Keratinocyte (primary cell): ENCODE measurements around the gene RIPPLY2. TPM values are rescaled to one million over a fixed set of nuclear protein-coding genes. Genes with fewer than 3 reads are reported as not detected.

Experiments
- DNase-seq: peaks from one replicate; pipeline ENCODE4 v3.0.0-alpha.2; 2011; ENCODE audit warnings: low read depth, missing footprints, low spot score
- FAIRE-seq: peaks from 2 replicates; lab custom pipeline; 2011; peaks lifted over from hg19 to GRCh38; lab: Jason Lieb, UNC
- H2AFZ ChIP-seq: 2 replicates; pipeline ENCODE4 v1.6.0; 2012; ENCODE audit warnings: low read length, control low read depth, inconsistent platforms; ENCODE audit not compliant: control insufficient read depth
- H3K27ac ChIP-seq: 2 replicates; pipeline ENCODE4 v1.5.1; 2011; ENCODE audit warnings: low read length; ENCODE audit not compliant: control insufficient read depth, insufficient read depth
- H3K27me3 ChIP-seq: 3 replicates; pipeline ENCODE4 v1.6.0; 2011; ENCODE audit warnings: low read length; ENCODE audit not compliant: control insufficient read depth, insufficient read depth; ENCODE audit errors: extremely low read depth
- H3K36me3 ChIP-seq, 2 experiments: 2 replicates in 1 of 2; 3 replicates in 1 of 2; pipeline ENCODE4 v1.5.1; 2011; ENCODE audit warnings: low read length in 2 of 2, mild to moderate bottlenecking in 1 of 2; ENCODE audit not compliant: control insufficient read depth in 2 of 2, insufficient read depth in 2 of 2; ENCODE audit errors: extremely low read depth in 1 of 2
- H3K4me1 ChIP-seq: 3 replicates; pipeline ENCODE4 v1.5.1; 2011; ENCODE audit warnings: low read length; ENCODE audit not compliant: control insufficient read depth, insufficient read depth; ENCODE audit errors: extremely low read depth
- H3K4me2 ChIP-seq: 3 replicates; pipeline ENCODE4 v1.6.0; 2011; ENCODE audit warnings: low read depth, low read length; ENCODE audit not compliant: control insufficient read depth, insufficient read depth; ENCODE audit errors: extremely low read depth
- H3K4me3 ChIP-seq, 3 experiments: fragments of 200-600 bp in 1 of 3; sonication (generic) in 1 of 3; 2 replicates in 2 of 3; 3 replicates in 1 of 3; pipeline ENCODE4 v1.5.1; 2011 to 2016; ENCODE audit warnings: low read length in 3 of 3, mild to moderate bottlenecking in 3 of 3, control low read depth in 2 of 3, inconsistent platforms in 1 of 3, low read depth in 1 of 3, mixed read lengths in 1 of 3, mixed run types in 1 of 3, moderate library complexity in 1 of 3; ENCODE audit not compliant: control insufficient read depth in 2 of 3, insufficient read depth in 2 of 3; ENCODE audit errors: extremely low read depth in 1 of 3
- H3K79me2 ChIP-seq: 2 replicates; pipeline ENCODE4 v1.6.0; 2012; ENCODE audit warnings: low read length; ENCODE audit not compliant: control insufficient read depth, insufficient read depth
- H3K9ac ChIP-seq: 3 replicates; pipeline ENCODE4 v1.6.0; 2011; ENCODE audit warnings: low read length; ENCODE audit not compliant: control insufficient read depth, insufficient read depth; ENCODE audit errors: extremely low read depth
- H3K9me1 ChIP-seq: 3 replicates; pipeline ENCODE4 v1.6.0; 2011; ENCODE audit warnings: low read length; ENCODE audit not compliant: control insufficient read depth, insufficient read depth; ENCODE audit errors: extremely low read depth
- H3K9me3 ChIP-seq: 2 replicates; pipeline ENCODE4 v1.5.1; 2012; ENCODE audit warnings: low read depth, low read length; ENCODE audit not compliant: control insufficient read depth
- H4K20me1 ChIP-seq: 3 replicates; pipeline ENCODE4 v1.6.0; 2011; ENCODE audit warnings: low read length; ENCODE audit not compliant: control insufficient read depth, insufficient read depth; ENCODE audit errors: extremely low read depth
- EZH2 ChIP-seq: IDR thresholded peaks from one replicate; pipeline ENCODE4 v1.6.1; 2012; ENCODE audit warnings: inconsistent platforms, mild to moderate bottlenecking, low read length, moderate library complexity
- dilution Hi-C: fragments of 300-500 bp; cut with MboI; formaldehyde crosslinking; loops from one replicate; pipeline ENCODE4 v1.7.0; 2020; ENCODE audit warnings: low sequenced_read_pairs; ENCODE audit not compliant: extremely low pct_ligation_motif_present
- polyA plus RNA-seq, 5 experiments: library from polyadenylated mRNA; depleted of rRNA in 3 of 5; stranded (reverse) in 3 of 5; stranded (forward) in 1 of 5; unstranded in 1 of 5; fragments of >200 nt; gene quantifications; 1 replicate in 1 of 5; 2 replicates in 3 of 5; 3 replicates in 1 of 5; pipeline versions ENCODE4 v1.2.1 to v1.2.3, GENCODE V29; 2011 to 2012; ENCODE audit warnings: missing spikeins in 2 of 5, low read depth in 1 of 5, low replicate concordance in 1 of 5
- TF ChIP-seq, protein P1 (sequence below), 3 experiments: IDR thresholded peaks in 1 of 3; conservative IDR thresholded peaks in 1 of 3; optimal IDR thresholded peaks in 1 of 3; 2 replicates in 2 of 3; 3 replicates in 1 of 3; pipeline versions ENCODE3 to v1.5.1; 2011; ENCODE audit warnings: low read length in 3 of 3, mild to moderate bottlenecking in 3 of 3, moderate library complexity in 2 of 3, control low read depth in 1 of 3, inconsistent platforms in 1 of 3; ENCODE audit not compliant: insufficient read depth in 2 of 3; ENCODE audit errors: extremely low read depth in 1 of 3

Gene RIPPLY2
- polyA plus RNA-seq, 1 donor (not counting 4 experiments of a cell fraction or from before 2014, with no cell fraction given): 0.60 TPM

- TF ChIP-seq, protein P1, sequence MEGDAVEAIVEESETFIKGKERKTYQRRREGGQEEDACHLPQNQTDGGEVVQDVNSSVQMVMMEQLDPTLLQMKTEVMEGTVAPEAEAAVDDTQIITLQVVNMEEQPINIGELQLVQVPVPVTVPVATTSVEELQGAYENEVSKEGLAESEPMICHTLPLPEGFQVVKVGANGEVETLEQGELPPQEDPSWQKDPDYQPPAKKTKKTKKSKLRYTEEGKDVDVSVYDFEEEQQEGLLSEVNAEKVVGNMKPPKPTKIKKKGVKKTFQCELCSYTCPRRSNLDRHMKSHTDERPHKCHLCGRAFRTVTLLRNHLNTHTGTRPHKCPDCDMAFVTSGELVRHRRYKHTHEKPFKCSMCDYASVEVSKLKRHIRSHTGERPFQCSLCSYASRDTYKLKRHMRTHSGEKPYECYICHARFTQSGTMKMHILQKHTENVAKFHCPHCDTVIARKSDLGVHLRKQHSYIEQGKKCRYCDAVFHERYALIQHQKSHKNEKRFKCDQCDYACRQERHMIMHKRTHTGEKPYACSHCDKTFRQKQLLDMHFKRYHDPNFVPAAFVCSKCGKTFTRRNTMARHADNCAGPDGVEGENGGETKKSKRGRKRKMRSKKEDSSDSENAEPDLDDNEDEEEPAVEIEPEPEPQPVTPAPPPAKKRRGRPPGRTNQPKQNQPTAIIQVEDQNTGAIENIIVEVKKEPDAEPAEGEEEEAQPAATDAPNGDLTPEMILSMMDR (optimal IDR thresholded peaks at IDR 0.05 in 1 of 3, IDR thresholded peaks at IDR 0.05 in 1 of 3, conservative IDR thresholded peaks at IDR 0.05 in 1 of 3; ENCODE audit: extremely low read depth in 1 of 3, insufficient read depth in 2 of 3, low read length in 3 of 3): no peak
- TF ChIP-seq EZH2: no peak
- H3K27ac ChIP-seq: no peak overlapping the region
- no peak overlapping the region for H3K4me2 ChIP-seq
- H3K36me3 ChIP-seq: no peaks in the 10 kb centered on the region
- H3K9me1 ChIP-seq: no peaks in the 10 kb centered on the region
- H3K27me3 ChIP-seq: no peaks in the 10 kb centered on the region
- DNase-seq (no peak), FAIRE-seq (no peak)
- H3K4me3 ChIP-seq: no peak overlapping the region
- H4K20me1 ChIP-seq: no peaks in the 10 kb centered on the region
- H3K4me1 ChIP-seq: no peaks in the 10 kb centered on the region
- H3K9ac ChIP-seq: no peak overlapping the region
- peaks cover 2% of the 10 kb centered on the region for H3K79me2 ChIP-seq
- H3K9me3 ChIP-seq: no peaks in the 10 kb centered on the region
- dilution Hi-C loops: no loop called here
- H2AFZ ChIP-seq: no peak overlapping the region
These were observed 26.6 kb downstream of the RIPPLY2 start for GRCh38 chr6:83879746-83880145.

DNA sequence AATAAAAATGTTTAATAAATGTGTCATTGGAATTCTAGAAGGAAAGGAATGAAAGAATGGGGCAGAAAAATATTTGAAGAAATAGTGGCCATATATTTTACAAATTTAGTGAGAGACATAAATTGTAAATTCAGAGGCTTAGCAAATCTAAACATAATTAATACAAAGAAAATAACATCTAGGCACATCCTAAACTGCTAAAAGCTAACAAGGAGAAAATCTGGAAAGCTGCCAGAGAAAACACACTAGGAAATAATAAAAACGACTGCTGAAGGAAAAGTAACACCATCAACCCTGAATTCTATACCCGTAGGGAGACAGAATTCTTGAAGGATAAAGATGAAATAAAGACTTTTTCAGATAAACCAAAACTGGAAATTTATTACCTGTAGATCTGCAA, 30.1 kb downstream of the RIPPLY2 start:
- Histone ChIP-seq H3K9me1 (no peaks in the 10 kb centered on the region), H3K4me1 (no peaks in the 10 kb centered on the region), H3K36me3 (no peaks in the 10 kb centered on the region), H4K20me1 (no peaks in the 10 kb centered on the region), H3K9ac (no peak overlapping the region), H3K27ac (no peak overlapping the region), H3K4me3 (no peak overlapping the region), H3K79me2 (peaks cover 5% of the 10 kb centered on the region), H2AFZ (no peak overlapping the region), H3K27me3 (no peaks in the 10 kb centered on the region), H3K9me3 (no peaks in the 10 kb centered on the region), H3K4me2 (no peak overlapping the region)
- dilution Hi-C loops: no loop called here
- DNase-seq: no peak
- FAIRE-seq: no peak
- TF ChIP-seq, protein P1 (optimal IDR thresholded peaks at IDR 0.05 in 1 of 3, IDR thresholded peaks at IDR 0.05 in 1 of 3, conservative IDR thresholded peaks at IDR 0.05 in 1 of 3; ENCODE audit: extremely low read depth in 1 of 3, insufficient read depth in 2 of 3, low read length in 3 of 3): no peak
- TF ChIP-seq EZH2: no peak
